Panc1 (cell line): ENCODE data around the gene TTC39B. TPM values are rescaled to one million over a fixed set of nuclear protein-coding genes. Genes with fewer than 3 reads are reported as not detected.

ENCODE experiments used
- ATAC-seq: fragments of 200-7000 bp; cut with Tn5 transposase; 2 replicates; pipeline ENCODE4 v1.9.1; 2020; ENCODE audit warnings: mild to moderate bottlenecking, moderate library complexity
- BruUV-seq: library from RNA; stranded (reverse); fragments of 400-500 nt; replicated peaks from 2 replicates; lab custom pipeline; 2021; lab: Mats Ljungman, UMichigan
- CTCF ChIA-PET: fragments of 300-600 bp; sonication (Branson Sonifier 250); formaldehyde crosslinking; loops from one replicate; lab custom pipeline; 2022; ENCODE audit warnings: antibody characterized with exemption; lab: Charles Lee
- POLR2A ChIA-PET: fragments of 300-600 bp; sonication (Branson Sonifier 250); formaldehyde crosslinking; loops from one replicate; lab custom pipeline; 2022; ENCODE audit warnings: antibody characterized with exemption; lab: Charles Lee
- DNase-seq: peaks from one replicate; pipeline ENCODE4 v3.0.0-alpha.2; 2010; ENCODE audit warnings: low read depth, low spot score
- H3K27ac ChIP-seq: 2 replicates; pipeline ENCODE4 v1.5.1; 2011; ENCODE audit warnings: mild to moderate bottlenecking, low read length, inconsistent platforms
- H3K27me3 ChIP-seq: fragments of 200-500 bp; sonication (Bioruptor generic); 2 replicates; pipeline ENCODE4 v1.6.0; 2014; ENCODE audit warnings: low read length, inconsistent platforms; ENCODE audit not compliant: control insufficient read depth, insufficient read depth
- H3K36me3 ChIP-seq: fragments of 200-500 bp; sonication (Bioruptor generic); 2 replicates; pipeline ENCODE4 v1.5.1; 2014; ENCODE audit warnings: inconsistent platforms, mild to moderate bottlenecking, low read length, moderate library complexity; ENCODE audit not compliant: control insufficient read depth, insufficient read depth
- H3K4me1 ChIP-seq: 2 replicates; pipeline ENCODE4 v1.5.1; 2011; ENCODE audit warnings: inconsistent platforms, mild to moderate bottlenecking, low read length, moderate library complexity; ENCODE audit not compliant: control insufficient read depth, insufficient read depth
- H3K4me3 ChIP-seq, 2 experiments: 2 replicates each; pipeline ENCODE4 v1.5.1; 2011 to 2012; ENCODE audit warnings: low read depth in 2 of 2, low read length in 2 of 2, mild to moderate bottlenecking in 2 of 2, inconsistent platforms in 1 of 2, moderate library complexity in 1 of 2
- H3K9me3 ChIP-seq: fragments of 200-500 bp; sonication (Bioruptor generic); 2 replicates; pipeline ENCODE4 v1.5.1; 2014; ENCODE audit warnings: low read depth, mild to moderate bottlenecking, inconsistent platforms, low read length, moderate library complexity; ENCODE audit not compliant: control insufficient read depth, insufficient read depth
- POLR2AphosphoS5 ChIP-seq: IDR thresholded peaks from 2 replicates; pipeline ENCODE4 v1.6.1; 2012; ENCODE audit warnings: mild to moderate bottlenecking, low read depth, low read length, moderate library complexity
- SIN3A ChIP-seq: IDR thresholded peaks from 2 replicates; pipeline ENCODE4 v1.6.1; 2012; ENCODE audit warnings: low read depth, mild to moderate bottlenecking, low read length, moderate library complexity, borderline replicate concordance; ENCODE audit not compliant: insufficient read depth
- TCF7L2 ChIP-seq: IDR thresholded peaks from 2 replicates; pipeline ENCODE4 v1.6.1; 2011; ENCODE audit warnings: mild to moderate bottlenecking, low read depth, low read length, inconsistent platforms
- in situ Hi-C: cut with HindIII; loops from 2 replicates; pipeline ENCODE4 v1.10.0; 2016; ENCODE audit warnings: low sequenced_read_pairs, low pct_unique_long_range_greater_than_20kb
- intact Hi-C: fragments of 100-400 bp; cut with micrococcal nuclease; formaldehyde crosslinking; loops from one replicate; pipeline ENCODE4 v1.10.0; 2022; ENCODE audit not compliant: unreplicated experiment
- total RNA-seq: library from RNA; stranded (reverse); gene quantifications from one replicate; pipeline ENCODE4 v1.2.1, GENCODE V29; 2021; ENCODE audit not compliant: unreplicated experiment
- TF ChIP-seq, protein P1 (sequence below): fragments of 450-650 bp; IDR thresholded peaks from 2 replicates; pipeline ENCODE4 v1.5.1; 2017; ENCODE audit warnings: mild to moderate bottlenecking
- TF ChIP-seq, protein P2 (sequence below), 2 experiments: IDR thresholded peaks; 2 replicates each; pipeline ENCODE4 v1.6.1; 2011 to 2012; ENCODE audit warnings: low read depth in 2 of 2, control low read depth in 1 of 2, low read length in 1 of 2, mild to moderate bottlenecking in 1 of 2, moderate library complexity in 1 of 2; ENCODE audit not compliant: insufficient read depth in 1 of 2

The TTC39B gene
- total RNA-seq, 1 experiment from 2014 or later = 1.6 TPM

DNA sequence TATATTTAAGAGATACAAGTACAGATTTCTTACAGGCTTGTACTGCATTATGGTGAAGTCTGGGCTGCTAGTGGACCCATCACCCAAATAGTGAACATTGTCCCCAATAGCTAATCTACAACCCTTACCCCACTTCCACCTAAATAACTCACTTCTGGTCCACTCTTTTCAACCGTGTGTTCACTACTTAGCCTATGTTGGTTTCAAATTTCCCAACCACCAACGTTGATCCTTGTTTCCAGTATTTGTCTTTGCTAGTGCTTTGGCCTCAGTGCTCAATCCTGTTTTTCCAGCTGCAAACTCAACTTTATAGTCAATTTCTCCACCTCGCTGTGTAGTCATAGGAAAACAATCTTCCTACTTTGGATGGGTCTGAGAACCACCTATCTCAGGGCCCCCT is 45.3 kb upstream of the TTC39B start:
- no peaks in the 10 kb centered on the region for H3K36me3 ChIP-seq
- ATAC-seq = no peak
- no peak overlapping the region for H3K4me3 ChIP-seq
- no peak overlapping the region for H3K27ac ChIP-seq
- no peak for TF ChIP-seq POLR2AphosphoS5
- TF ChIP-seq, protein P1, sequence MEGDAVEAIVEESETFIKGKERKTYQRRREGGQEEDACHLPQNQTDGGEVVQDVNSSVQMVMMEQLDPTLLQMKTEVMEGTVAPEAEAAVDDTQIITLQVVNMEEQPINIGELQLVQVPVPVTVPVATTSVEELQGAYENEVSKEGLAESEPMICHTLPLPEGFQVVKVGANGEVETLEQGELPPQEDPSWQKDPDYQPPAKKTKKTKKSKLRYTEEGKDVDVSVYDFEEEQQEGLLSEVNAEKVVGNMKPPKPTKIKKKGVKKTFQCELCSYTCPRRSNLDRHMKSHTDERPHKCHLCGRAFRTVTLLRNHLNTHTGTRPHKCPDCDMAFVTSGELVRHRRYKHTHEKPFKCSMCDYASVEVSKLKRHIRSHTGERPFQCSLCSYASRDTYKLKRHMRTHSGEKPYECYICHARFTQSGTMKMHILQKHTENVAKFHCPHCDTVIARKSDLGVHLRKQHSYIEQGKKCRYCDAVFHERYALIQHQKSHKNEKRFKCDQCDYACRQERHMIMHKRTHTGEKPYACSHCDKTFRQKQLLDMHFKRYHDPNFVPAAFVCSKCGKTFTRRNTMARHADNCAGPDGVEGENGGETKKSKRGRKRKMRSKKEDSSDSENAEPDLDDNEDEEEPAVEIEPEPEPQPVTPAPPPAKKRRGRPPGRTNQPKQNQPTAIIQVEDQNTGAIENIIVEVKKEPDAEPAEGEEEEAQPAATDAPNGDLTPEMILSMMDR = no peak
- TF ChIP-seq SIN3A = no peak
- no peak for TF ChIP-seq TCF7L2
- TF ChIP-seq, protein P2, sequence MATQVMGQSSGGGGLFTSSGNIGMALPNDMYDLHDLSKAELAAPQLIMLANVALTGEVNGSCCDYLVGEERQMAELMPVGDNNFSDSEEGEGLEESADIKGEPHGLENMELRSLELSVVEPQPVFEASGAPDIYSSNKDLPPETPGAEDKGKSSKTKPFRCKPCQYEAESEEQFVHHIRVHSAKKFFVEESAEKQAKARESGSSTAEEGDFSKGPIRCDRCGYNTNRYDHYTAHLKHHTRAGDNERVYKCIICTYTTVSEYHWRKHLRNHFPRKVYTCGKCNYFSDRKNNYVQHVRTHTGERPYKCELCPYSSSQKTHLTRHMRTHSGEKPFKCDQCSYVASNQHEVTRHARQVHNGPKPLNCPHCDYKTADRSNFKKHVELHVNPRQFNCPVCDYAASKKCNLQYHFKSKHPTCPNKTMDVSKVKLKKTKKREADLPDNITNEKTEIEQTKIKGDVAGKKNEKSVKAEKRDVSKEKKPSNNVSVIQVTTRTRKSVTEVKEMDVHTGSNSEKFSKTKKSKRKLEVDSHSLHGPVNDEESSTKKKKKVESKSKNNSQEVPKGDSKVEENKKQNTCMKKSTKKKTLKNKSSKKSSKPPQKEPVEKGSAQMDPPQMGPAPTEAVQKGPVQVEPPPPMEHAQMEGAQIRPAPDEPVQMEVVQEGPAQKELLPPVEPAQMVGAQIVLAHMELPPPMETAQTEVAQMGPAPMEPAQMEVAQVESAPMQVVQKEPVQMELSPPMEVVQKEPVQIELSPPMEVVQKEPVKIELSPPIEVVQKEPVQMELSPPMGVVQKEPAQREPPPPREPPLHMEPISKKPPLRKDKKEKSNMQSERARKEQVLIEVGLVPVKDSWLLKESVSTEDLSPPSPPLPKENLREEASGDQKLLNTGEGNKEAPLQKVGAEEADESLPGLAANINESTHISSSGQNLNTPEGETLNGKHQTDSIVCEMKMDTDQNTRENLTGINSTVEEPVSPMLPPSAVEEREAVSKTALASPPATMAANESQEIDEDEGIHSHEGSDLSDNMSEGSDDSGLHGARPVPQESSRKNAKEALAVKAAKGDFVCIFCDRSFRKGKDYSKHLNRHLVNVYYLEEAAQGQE (IDR thresholded peaks at IDR 0.05; ENCODE audit: insufficient read depth in 1 of 2, low read depth in 2 of 2, low read length in 1 of 2) = no peak
- ChIA-PET POLR2A (no interaction called here), CTCF (no interaction called here)
- BruUV-seq = no TSS peak
- H3K9me3 ChIP-seq = no peaks in the 10 kb centered on the region
- intact Hi-C loops = no loop called here
- in situ Hi-C loops = no loop called here
- no peaks in the 10 kb centered on the region for H3K4me1 ChIP-seq
- H3K27me3 ChIP-seq = no peaks in the 10 kb centered on the region
- DNase-seq = no peak

DNA sequence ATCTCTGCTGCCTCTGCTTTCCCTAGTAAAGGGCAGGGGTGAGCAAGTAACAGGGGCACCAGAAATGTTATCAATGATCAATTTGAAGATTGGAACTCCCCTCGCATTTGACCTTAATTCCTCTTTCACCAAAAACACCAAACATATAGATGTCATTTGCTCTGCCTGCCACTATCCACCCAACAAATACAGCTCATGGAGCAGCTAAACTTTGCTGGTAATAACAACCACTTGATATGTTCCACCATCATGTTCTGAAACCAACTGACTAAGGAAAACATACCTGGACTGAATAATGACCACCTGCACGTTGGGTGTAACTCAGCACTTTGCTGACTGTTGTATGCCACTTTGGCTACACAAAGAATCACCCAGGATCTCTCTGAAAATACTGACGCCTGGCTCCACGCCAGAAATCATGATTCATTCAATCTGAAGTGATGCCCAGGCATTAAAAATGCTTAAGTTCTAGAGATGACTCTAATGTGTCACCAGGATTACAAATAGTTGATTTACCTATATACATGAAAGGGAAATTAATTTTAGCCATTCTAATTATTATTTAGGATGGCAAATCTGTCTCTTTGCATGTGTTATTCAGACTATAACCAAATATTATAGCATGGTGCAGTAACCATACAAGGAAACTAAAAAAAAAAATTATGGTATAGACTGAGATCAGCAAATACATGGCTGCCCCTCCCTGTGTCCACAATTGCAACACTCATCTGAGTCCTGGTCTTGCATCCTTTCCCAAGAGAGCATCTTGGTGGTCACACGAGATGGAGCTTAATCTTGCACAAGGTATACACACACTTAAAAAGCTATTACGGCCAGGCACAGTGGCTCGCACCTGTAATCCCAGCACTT is 43.1 kb upstream of the TTC39B start:
- no peaks in the 10 kb centered on the region for H3K9me3 ChIP-seq
- H3K36me3 ChIP-seq = no peaks in the 10 kb centered on the region
- no peak overlapping the region for H3K27ac ChIP-seq
- CTCF ChIA-PET = no interaction called here
- DNase-seq = no peak
- ATAC-seq = no peak
- BruUV-seq = no TSS peak
- no peaks in the 10 kb centered on the region for H3K27me3 ChIP-seq
- in situ Hi-C loops (no loop called here), intact Hi-C loops (no loop called here)
- TF ChIP-seq, protein P1 = no peak
- H3K4me3 ChIP-seq = no peak overlapping the region
- H3K4me1 ChIP-seq = no peaks in the 10 kb centered on the region
- POLR2A ChIA-PET = no interaction called here
